Bronchial epithelial cell (primary cell): ENCODE results near the gene ATRNL1. TPM values are rescaled to one million over a fixed set of nuclear protein-coding genes. Genes with fewer than 3 reads are reported as not detected.
"Not testable (repeated sequence)": the region's sequence is repeated elsewhere in the genome, so short reads cannot be mapped to it uniquely, and the experiment has no call there.

ENCODE experiments used
- DNase-seq: peaks from one replicate; pipeline ENCODE4 v3.0.0-alpha.2; 2010; ENCODE audit warnings: low read depth
- FAIRE-seq: peaks from 2 replicates; lab custom pipeline; 2011; peaks lifted over from hg19 to GRCh38; lab: Jason Lieb, UNC
- H3K27me3 ChIP-seq: 2 replicates; pipeline ENCODE4 v1.5.1; 2011; ENCODE audit warnings: low read length; ENCODE audit not compliant: control insufficient read depth, insufficient read depth
- H3K36me3 ChIP-seq: 2 replicates; pipeline ENCODE4 v1.5.1; 2011; ENCODE audit warnings: low read length; ENCODE audit not compliant: control insufficient read depth, insufficient read depth
- H3K4me3 ChIP-seq: 2 replicates; pipeline ENCODE4 v1.5.1; 2011; ENCODE audit warnings: mild to moderate bottlenecking, low read depth, low read length, control low read depth
- total RNA-seq: library from RNA; depleted of rRNA; stranded (reverse); fragments of >200 nt; gene quantifications from 2 replicates; pipeline ENCODE4 v1.2.1, GENCODE V29; 2014
- TF ChIP-seq, protein P1 (sequence below): IDR thresholded peaks from 2 replicates; pipeline ENCODE4 v1.5.1; 2011; ENCODE audit warnings: mild to moderate bottlenecking, moderate library complexity, low read length, control low read depth, inconsistent platforms; ENCODE audit not compliant: insufficient read depth, severe bottlenecking

ATRNL1 gene
- total RNA-seq, 1 donor from 2014 or later = 0.53 TPM

- H3K27me3 ChIP-seq = no peaks in the 10 kb centered on the region
- H3K36me3 ChIP-seq = no peaks in the 10 kb centered on the region
- no peak for DNase-seq
- TF ChIP-seq, protein P1, sequence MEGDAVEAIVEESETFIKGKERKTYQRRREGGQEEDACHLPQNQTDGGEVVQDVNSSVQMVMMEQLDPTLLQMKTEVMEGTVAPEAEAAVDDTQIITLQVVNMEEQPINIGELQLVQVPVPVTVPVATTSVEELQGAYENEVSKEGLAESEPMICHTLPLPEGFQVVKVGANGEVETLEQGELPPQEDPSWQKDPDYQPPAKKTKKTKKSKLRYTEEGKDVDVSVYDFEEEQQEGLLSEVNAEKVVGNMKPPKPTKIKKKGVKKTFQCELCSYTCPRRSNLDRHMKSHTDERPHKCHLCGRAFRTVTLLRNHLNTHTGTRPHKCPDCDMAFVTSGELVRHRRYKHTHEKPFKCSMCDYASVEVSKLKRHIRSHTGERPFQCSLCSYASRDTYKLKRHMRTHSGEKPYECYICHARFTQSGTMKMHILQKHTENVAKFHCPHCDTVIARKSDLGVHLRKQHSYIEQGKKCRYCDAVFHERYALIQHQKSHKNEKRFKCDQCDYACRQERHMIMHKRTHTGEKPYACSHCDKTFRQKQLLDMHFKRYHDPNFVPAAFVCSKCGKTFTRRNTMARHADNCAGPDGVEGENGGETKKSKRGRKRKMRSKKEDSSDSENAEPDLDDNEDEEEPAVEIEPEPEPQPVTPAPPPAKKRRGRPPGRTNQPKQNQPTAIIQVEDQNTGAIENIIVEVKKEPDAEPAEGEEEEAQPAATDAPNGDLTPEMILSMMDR = no peak
- H3K4me3 ChIP-seq = no peak overlapping the region
- no peak for FAIRE-seq
Observed at GRCh38 chr10:115239761-115240160, 146.6 kb downstream of the ATRNL1 start.

GRCh38 chr10:115250784-115251183 lies 157.6 kb downstream of the ATRNL1 start:
- H3K36me3 ChIP-seq = no peaks in the 10 kb centered on the region
- TF ChIP-seq, protein P1 = no peak
- H3K27me3 ChIP-seq = no peaks in the 10 kb centered on the region
- DNase-seq (no peak), FAIRE-seq (no peak)
- no peak overlapping the region for H3K4me3 ChIP-seq

GRCh38 chr10:115253765-115254164 lies 160.6 kb downstream of the ATRNL1 start:
- DNase-seq, FAIRE-seq, H3K4me3 ChIP-seq, H3K27me3 ChIP-seq, H3K36me3 ChIP-seq: not testable (repeated sequence)

- no peaks in the 10 kb centered on the region for H3K27me3 ChIP-seq
- no peaks in the 10 kb centered on the region for H3K36me3 ChIP-seq
- FAIRE-seq (no peak), DNase-seq (no peak)
- H3K4me3 ChIP-seq = no peak overlapping the region
- TF ChIP-seq, protein P1 = no peak
Observed at GRCh38 chr10:115272482-115272881, 179.3 kb downstream of the ATRNL1 start.

- Histone ChIP-seq H3K27me3 (no peaks in the 10 kb centered on the region), H3K36me3 (no peaks in the 10 kb centered on the region), H3K4me3 (no peak overlapping the region)
- no peak for FAIRE-seq
- no peak for DNase-seq
- TF ChIP-seq, protein P1 = no peak
Observed at GRCh38 chr10:115278294-115278693, 185.1 kb downstream of the ATRNL1 start.

GRCh38 chr10:115295213-115295805 lies 202.1 kb downstream of the ATRNL1 start:
- no peak for DNase-seq
- H3K27me3 ChIP-seq = no peaks in the 10 kb centered on the region
- TF ChIP-seq, protein P1 = no peak
- H3K36me3 ChIP-seq = no peaks in the 10 kb centered on the region
- no peak for FAIRE-seq
- no peak overlapping the region for H3K4me3 ChIP-seq
